GM13976 (cell line): ENCODE results near the gene CABP2.
"Not testable (repeated sequence)": the region's sequence is repeated elsewhere in the genome, so short reads cannot be mapped to it uniquely, and the experiment has no call there.

ENCODE experiments used
- DNase-seq: peaks from one replicate; pipeline ENCODE4 v3.0.0; 2012; ENCODE audit warnings: low spot score
- CTCF ChIP-seq: IDR thresholded peaks from 2 replicates; pipeline ENCODE4 v1.5.1; 2012; ENCODE audit warnings: borderline replicate concordance, mild to moderate bottlenecking; ENCODE audit not compliant: insufficient read depth; ENCODE audit errors: extremely low read depth, missing control alignments, control extremely low read depth
- in situ Hi-C: fragments of 300-500 bp; cut with MboI; formaldehyde crosslinking; loops from one replicate; pipeline ENCODE4 v1.12.0; 2022; ENCODE audit warnings: low sequenced_read_pairs, mixed read lengths, inconsistent platforms; ENCODE audit not compliant: unreplicated experiment

CABP2 gene

DNA sequence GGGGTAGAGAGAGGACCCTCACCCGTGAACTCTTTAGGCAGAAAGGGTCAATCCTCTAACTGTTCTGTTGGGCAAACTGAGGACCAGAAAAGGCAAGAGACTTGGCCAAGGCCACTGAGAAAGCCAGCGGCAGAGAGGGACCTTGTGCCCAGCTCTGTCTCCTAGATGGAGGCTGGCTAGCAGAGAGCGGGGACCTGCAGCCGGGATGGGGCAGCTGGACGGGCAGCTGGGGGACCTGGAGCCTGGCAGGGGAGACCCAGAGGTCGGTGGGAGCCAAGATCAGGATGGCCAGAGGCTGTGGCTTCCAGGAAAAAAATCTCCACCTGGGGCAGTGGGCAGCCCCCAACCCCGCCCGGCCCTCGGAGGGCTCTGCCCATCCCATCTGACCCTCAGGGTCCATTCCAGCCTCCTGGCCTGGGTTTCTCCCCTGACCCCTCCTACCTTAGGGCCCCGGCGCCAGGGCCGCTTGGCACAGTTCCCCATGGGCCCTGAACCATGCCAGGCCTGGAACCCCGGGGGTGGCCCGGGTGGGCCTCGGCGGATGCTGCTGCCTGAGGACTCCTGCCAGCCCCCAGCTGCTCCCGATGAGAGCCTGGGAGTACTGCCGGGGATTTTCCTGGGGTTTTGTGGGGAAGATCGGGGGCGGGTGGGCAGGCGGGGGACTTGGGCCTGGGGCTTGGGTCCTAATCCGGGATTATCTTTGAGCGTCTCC is at the start of gene CABP2:
TSS of gene CABP2 (minus strand) at position 603 of the 712 bp plus-strand sequence. CDS start at position 483, 120 bp downstream.
- no peak for DNase-seq
- in situ Hi-C loops: no loop called here
- no peak for TF ChIP-seq CTCF

GRCh38 chr11:67572747-67573419 is 49.6 kb upstream of the CABP2 start:
- in situ Hi-C loops: no loop called here
- no peak for DNase-seq

GRCh38 chr11:67572305-67572704 is 49.1 kb upstream of the CABP2 start:
- DNase-seq: no peak
- TF ChIP-seq CTCF: no peak
- in situ Hi-C loops: no loop called here

More at GRCh38 chr11:67572747-67573419, 49.6 kb upstream of the CABP2 start:
- peak; percentile 78 for TF ChIP-seq CTCF

DNA sequence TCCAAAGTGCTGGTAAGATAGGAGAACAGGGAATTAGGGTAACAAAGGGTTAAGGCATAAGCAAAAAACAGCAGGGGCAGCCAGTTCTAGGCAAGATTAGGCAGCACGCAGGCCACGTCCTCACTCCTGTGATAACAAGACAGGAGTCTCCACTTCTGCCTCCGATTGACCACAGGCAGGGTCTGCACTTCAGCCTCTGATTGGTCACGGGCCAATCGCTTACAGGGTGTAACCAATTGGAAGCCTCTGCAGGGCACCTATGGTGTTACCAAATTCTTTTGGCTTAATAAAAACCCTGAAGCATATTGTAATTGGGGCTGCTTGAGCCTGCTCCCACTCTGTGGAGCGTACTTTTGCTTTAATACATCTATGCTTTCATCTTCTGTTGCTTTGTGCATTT is 48.2 kb upstream of the CABP2 start:
- TF ChIP-seq CTCF: no peak
- in situ Hi-C loops: no loop called here
- no peak for DNase-seq

GRCh38 chr11:67564230-67564629 is 41.0 kb upstream of the CABP2 start:
- in situ Hi-C loops: no loop called here
- DNase-seq: no peak
- no peak for TF ChIP-seq CTCF

DNA sequence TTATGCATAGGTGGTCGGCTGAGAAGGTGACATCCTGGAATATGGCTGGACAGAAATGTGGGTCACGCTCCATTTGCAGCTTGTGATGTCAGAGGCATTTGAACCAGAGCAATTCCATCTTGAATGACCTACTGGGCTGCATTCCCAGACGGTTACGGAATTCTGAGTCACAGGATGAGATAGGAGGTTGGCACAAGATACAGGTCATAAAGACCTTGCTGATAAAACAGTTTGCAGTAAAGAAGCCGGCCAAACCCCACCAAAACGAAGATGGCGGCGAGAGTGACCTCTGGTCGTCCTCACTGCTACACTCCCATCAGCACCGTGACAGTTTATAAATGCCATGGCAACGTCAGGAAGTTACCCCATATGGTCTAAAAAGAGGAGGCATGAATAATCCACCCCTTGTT is 40.5 kb upstream of the CABP2 start:
- DNase-seq, in situ Hi-C loops: not testable (repeated sequence)
